Cardiac septum (tissue), 1 donor: ENCODE measurements around the gene GAB2. TPM values are rescaled to one million over a fixed set of nuclear protein-coding genes. Genes with fewer than 3 reads are reported as not detected.

Experiments used
- DNase-seq: peaks from one replicate; pipeline ENCODE4 v3.0.0-alpha.2; 2020; ENCODE audit warnings: low spot score
- intact Hi-C: fragments of 100-400 bp; cut with DNase I; formaldehyde crosslinking; loops from one replicate; pipeline ENCODE4 v1.14.0; 2022
- total RNA-seq: library from RNA; stranded (reverse); fragmentation: NEBNext Ultra II Directional; extraction: Animal tissue kit (Norgen Biotek cat#: 25700); gene quantifications from one replicate; pipeline ENCODE4 v1.2.1, GENCODE V29; 2021
- donor health status: DM: no; HTN: no; CAD: no.

The GAB2 gene
- total RNA-seq, 1 donor from 2014 or later = 42.9 TPM

GRCh38 chr11:78269806-78270205 is 147.8 kb downstream of the GAB2 start:
- intact Hi-C loops = loop anchor here (5.0 kb wide), 2 partner anchors 47 to 82 kb away; no protein-coding TSS in a partner anchor

GRCh38 chr11:78268591-78269410 is 148.8 kb downstream of the GAB2 start:
- intact Hi-C loops = loop anchor here (5.0 kb wide), 1 partner anchor 84 kb away; no protein-coding TSS in a partner anchor
- DNase-seq = peak; percentile 78

More at GRCh38 chr11:78269806-78270205, 147.8 kb downstream of the GAB2 start:
- no peak for DNase-seq

GRCh38 chr11:78266451-78266850 is 151.2 kb downstream of the GAB2 start:
- intact Hi-C loops = loop anchor here (5.0 kb wide), 1 partner anchor 86 kb away; no protein-coding TSS in a partner anchor

GRCh38 chr11:78265326-78265725 is 152.3 kb downstream of the GAB2 start:
- DNase-seq = no peak
- intact Hi-C loops = loop anchor here (5.0 kb wide), 1 partner anchor 87 kb away; no protein-coding TSS in a partner anchor

More at GRCh38 chr11:78266451-78266850, 151.2 kb downstream of the GAB2 start:
- DNase-seq = no peak

- DNase-seq = no peak
- intact Hi-C loops = no loop called here
Observed at GRCh38 chr11:78262691-78263090, 154.9 kb downstream of the GAB2 start.

GRCh38 chr11:78262238-78262637 is 155.4 kb downstream of the GAB2 start:
- intact Hi-C loops = no loop called here
- DNase-seq = no peak

GRCh38 chr11:78261828-78262227 is 155.8 kb downstream of the GAB2 start:
- DNase-seq = no peak
- intact Hi-C loops = no loop called here

GRCh38 chr11:78261367-78261766 is 156.3 kb downstream of the GAB2 start:
- no peak for DNase-seq
- intact Hi-C loops = no loop called here

- intact Hi-C loops = no loop called here
- no peak for DNase-seq
Observed at GRCh38 chr11:78259777-78260487, 157.7 kb downstream of the GAB2 start.

GRCh38 chr11:78257654-78258053 is 160.0 kb downstream of the GAB2 start:
- intact Hi-C loops = no loop called here
- no peak for DNase-seq

- DNase-seq = peak; percentile 86
- intact Hi-C loops = no loop called here
Observed at GRCh38 chr11:78256962-78257361, 160.7 kb downstream of the GAB2 start.

GRCh38 chr11:78255919-78256318 is 161.7 kb downstream of the GAB2 start:
- intact Hi-C loops = no loop called here
- DNase-seq = no peak

- intact Hi-C loops = no loop called here
Observed at GRCh38 chr11:78254268-78254667, 163.4 kb downstream of the GAB2 start.

GRCh38 chr11:78253797-78254196 is 163.8 kb downstream of the GAB2 start:
- no peak for DNase-seq
- intact Hi-C loops = no loop called here

More at GRCh38 chr11:78254268-78254667, 163.4 kb downstream of the GAB2 start:
- DNase-seq = no peak

GRCh38 chr11:78251083-78251775 is 166.4 kb downstream of the GAB2 start:
- intact Hi-C loops = no loop called here
- DNase-seq = no peak

- intact Hi-C loops = no loop called here
- DNase-seq = no peak
Observed at GRCh38 chr11:78250099-78250498, 167.5 kb downstream of the GAB2 start.

GRCh38 chr11:78248903-78249302 is 168.7 kb downstream of the GAB2 start:
- intact Hi-C loops = no loop called here
- DNase-seq = no peak

- intact Hi-C loops = no loop called here
- no peak for DNase-seq
Observed at GRCh38 chr11:78248191-78248590, 169.4 kb downstream of the GAB2 start.

- intact Hi-C loops = no loop called here
Observed at GRCh38 chr11:78244546-78245255, 172.9 kb downstream of the GAB2 start.

More at GRCh38 chr11:78244546-78245255, 172.9 kb downstream of the GAB2 start:
- no peak for DNase-seq
